Suprapubic skin (tissue), 4 donors: ENCODE data around the gene HYOU1. TPM values are rescaled to one million over a fixed set of nuclear protein-coding genes. Genes with fewer than 3 reads are reported as not detected.
"Not testable (repeated sequence)": the region's sequence is repeated elsewhere in the genome, so short reads cannot be mapped to it uniquely, and the experiment has no call there.

ENCODE experiments used
- DNase-seq, 2 donors: peaks; one replicate each; pipeline ENCODE4 v3.0.0-alpha.2; 2019; ENCODE audit warnings: low spot score in 2 of 2
- H3K27ac ChIP-seq: fragments of 200-600 bp; sonication (generic); one replicate; pipeline ENCODE4 v1.5.1; 2019
- H3K27me3 ChIP-seq: fragments of 200-600 bp; sonication (generic); one replicate; pipeline ENCODE4 v1.5.1; 2019
- H3K36me3 ChIP-seq: fragments of 200-600 bp; sonication (generic); one replicate; pipeline ENCODE4 v1.5.1; 2019
- H3K4me1 ChIP-seq: fragments of 200-600 bp; sonication (generic); one replicate; pipeline ENCODE4 v1.5.1; 2019
- H3K4me3 ChIP-seq: fragments of 200-600 bp; sonication (generic); one replicate; pipeline ENCODE4 v1.5.1; 2019; ENCODE audit warnings: mild to moderate bottlenecking
- H3K9me3 ChIP-seq: fragments of 200-600 bp; sonication (generic); one replicate; pipeline ENCODE4 v1.5.1; 2019
- EP300 ChIP-seq: sonication (generic); formaldehyde crosslinking; IDR thresholded peaks from one replicate; pipeline ENCODE4 v1.6.1; 2017; ENCODE audit warnings: antibody characterized with exemption
- POLR2A ChIP-seq, 2 donors: fragments of 450-650 bp; IDR thresholded peaks; one replicate each; pipeline ENCODE4 v1.6.1; 2017; ENCODE audit warnings: antibody characterized with exemption in 2 of 2, mild to moderate bottlenecking in 2 of 2, moderate library complexity in 2 of 2
- POLR2AphosphoS5 ChIP-seq, 3 donors: sonication (generic); formaldehyde crosslinking; IDR thresholded peaks; one replicate each; pipeline ENCODE4 v1.6.1; 2017; ENCODE audit warnings: antibody characterized with exemption in 3 of 3
- WGBS: methylation state at CpG from one replicate; pipeline ENCODE4 v1.1.5; 2018; 5-methylcytosine and 5-hydroxymethylcytosine counted together
- total RNA-seq, 4 donors: library from RNA; depleted of rRNA; stranded (reverse); fragments of >200 nt; gene quantifications; one replicate each; pipeline ENCODE4 v1.1.0, GENCODE V29; 2016
- TF ChIP-seq, protein P1 (sequence below), 2 donors: fragments of 200-600 bp in 1 of 2; fragments of 450-650 bp in 1 of 2; sonication (generic) in 1 of 2; IDR thresholded peaks; one replicate each; pipeline ENCODE4 v1.5.1; 2016 to 2019; ENCODE audit warnings: antibody characterized with exemption in 2 of 2, mild to moderate bottlenecking in 1 of 2, moderate library complexity in 1 of 2

HYOU1 gene
- total RNA-seq, 4 donors from 2014 or later, result 26.2 to 50.7 (median 46.2) TPM

GRCh38 chr11:119019996-119020395, 37.0 kb downstream of the HYOU1 start:
- Histone ChIP-seq H3K36me3 (peaks cover 45% of the 10 kb centered on the region), H3K4me1 (peaks cover 45% of the 10 kb centered on the region), H3K4me3 (peak overlapping the region; percentile 74), H3K27ac (no peak overlapping the region), H3K9me3 (no peaks in the 10 kb centered on the region), H3K27me3 (no peaks in the 10 kb centered on the region)
- 51% methylated on average over 2 of the region's 2 CpGs for WGBS
- TF ChIP-seq POLR2A (IDR thresholded peaks at IDR 0.05) (no peak), EP300 (no peak), POLR2AphosphoS5 (IDR thresholded peaks at IDR 0.05) (no peak)
- TF ChIP-seq, protein P1, sequence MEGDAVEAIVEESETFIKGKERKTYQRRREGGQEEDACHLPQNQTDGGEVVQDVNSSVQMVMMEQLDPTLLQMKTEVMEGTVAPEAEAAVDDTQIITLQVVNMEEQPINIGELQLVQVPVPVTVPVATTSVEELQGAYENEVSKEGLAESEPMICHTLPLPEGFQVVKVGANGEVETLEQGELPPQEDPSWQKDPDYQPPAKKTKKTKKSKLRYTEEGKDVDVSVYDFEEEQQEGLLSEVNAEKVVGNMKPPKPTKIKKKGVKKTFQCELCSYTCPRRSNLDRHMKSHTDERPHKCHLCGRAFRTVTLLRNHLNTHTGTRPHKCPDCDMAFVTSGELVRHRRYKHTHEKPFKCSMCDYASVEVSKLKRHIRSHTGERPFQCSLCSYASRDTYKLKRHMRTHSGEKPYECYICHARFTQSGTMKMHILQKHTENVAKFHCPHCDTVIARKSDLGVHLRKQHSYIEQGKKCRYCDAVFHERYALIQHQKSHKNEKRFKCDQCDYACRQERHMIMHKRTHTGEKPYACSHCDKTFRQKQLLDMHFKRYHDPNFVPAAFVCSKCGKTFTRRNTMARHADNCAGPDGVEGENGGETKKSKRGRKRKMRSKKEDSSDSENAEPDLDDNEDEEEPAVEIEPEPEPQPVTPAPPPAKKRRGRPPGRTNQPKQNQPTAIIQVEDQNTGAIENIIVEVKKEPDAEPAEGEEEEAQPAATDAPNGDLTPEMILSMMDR (IDR thresholded peaks at IDR 0.05), result no peak
- no peak for DNase-seq

GRCh38 chr11:119018074-119018938, 38.7 kb downstream of the HYOU1 start, which contains the start of the genes RPS25 and TRAPPC4:
TSS of gene RPS25 (minus strand) at chr11:119018343. CDS start at chr11:119018284, 59 bp downstream.
TSS of gene TRAPPC4 (plus strand) at chr11:119018766. CDS start at chr11:119018796, 30 bp downstream.
- Histone ChIP-seq H3K9me3 (no peaks in the 10 kb centered on the region), H3K36me3 (peaks cover 40% of the 10 kb centered on the region), H3K4me1 (peaks cover 45% of the 10 kb centered on the region), H3K27me3 (no peaks in the 10 kb centered on the region), H3K27ac (peak within 1 kb of the TSS; percentile 92), H3K4me3 (peak within 1 kb of the TSS; percentile 74)
- DNase-seq, result peak; percentile 98
- WGBS, result under 1% methylated on average over 63 of the region's 63 CpGs
- TF ChIP-seq POLR2AphosphoS5 (IDR thresholded peaks at IDR 0.05) (peak; percentile 52 to 82 (median 60)), EP300 (no peak), POLR2A (IDR thresholded peaks at IDR 0.05) (peak in 1 of 2 donors; percentile 76)
- TF ChIP-seq, protein P1 (IDR thresholded peaks at IDR 0.05), result no peak

- Histone ChIP-seq H3K27ac (peak overlapping the region; percentile 92), H3K4me1 (peaks cover 43% of the 10 kb centered on the region), H3K4me3 (peak overlapping the region; percentile 74), H3K36me3 (peaks cover 40% of the 10 kb centered on the region)
- 3% methylated on average over 10 of the region's 10 CpGs for WGBS
- not testable (repeated sequence) for H3K9me3 ChIP-seq, H3K27me3 ChIP-seq, DNase-seq
These were observed 39.6 kb downstream of the HYOU1 start for GRCh38 chr11:119017377-119017776.

DNA sequence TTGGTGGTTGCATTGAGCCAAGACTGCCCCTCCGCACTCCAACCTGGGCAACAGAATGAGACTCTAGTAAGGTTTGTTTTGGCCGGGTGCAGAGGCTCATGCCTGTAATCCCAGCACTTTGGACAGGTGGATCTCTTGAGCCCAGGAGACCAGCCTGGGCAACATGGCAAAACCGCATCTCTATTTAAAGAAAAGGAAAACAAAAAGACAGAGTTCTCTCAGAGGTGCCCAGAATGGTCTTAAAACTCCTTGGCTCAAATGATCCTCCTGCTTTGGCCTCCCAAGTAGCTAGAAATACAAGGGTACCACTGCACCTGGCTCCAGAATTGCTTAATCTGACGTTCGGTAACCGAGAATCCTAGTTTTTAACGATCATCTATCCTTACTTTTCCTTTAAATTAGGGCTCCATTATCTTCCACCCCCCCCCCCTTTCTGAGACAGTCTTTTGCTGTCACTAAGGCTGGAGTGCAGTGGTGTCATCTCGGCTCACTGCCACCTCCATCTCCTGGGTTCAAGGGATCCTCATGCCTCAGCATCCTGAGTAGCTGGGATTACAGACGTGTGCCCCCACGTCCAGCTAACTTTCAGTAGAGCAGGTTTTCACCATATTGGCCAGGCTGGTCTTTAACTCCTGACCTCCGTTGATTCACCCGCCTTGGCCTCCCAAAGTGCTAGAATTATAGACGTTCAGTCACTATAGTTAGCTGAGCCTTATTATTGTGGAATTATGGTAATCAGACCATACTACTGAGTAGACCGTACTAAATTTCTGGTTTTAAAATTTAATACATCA, 40.6 kb downstream of the HYOU1 start:
- no peak overlapping the region for H3K27ac ChIP-seq
- peaks cover 43% of the 10 kb centered on the region for H3K36me3 ChIP-seq
- WGBS, result 72% methylated on average over 14 of the region's 14 CpGs
- H3K4me1 ChIP-seq, result peaks cover 40% of the 10 kb centered on the region
- no peaks in the 10 kb centered on the region for H3K9me3 ChIP-seq
- peak overlapping the region; percentile 74 for H3K4me3 ChIP-seq
- DNase-seq, result no peak
- TF ChIP-seq POLR2A (IDR thresholded peaks at IDR 0.05) (no peak), EP300 (no peak), POLR2AphosphoS5 (IDR thresholded peaks at IDR 0.05) (no peak)
- H3K27me3 ChIP-seq, result no peaks in the 10 kb centered on the region

DNA sequence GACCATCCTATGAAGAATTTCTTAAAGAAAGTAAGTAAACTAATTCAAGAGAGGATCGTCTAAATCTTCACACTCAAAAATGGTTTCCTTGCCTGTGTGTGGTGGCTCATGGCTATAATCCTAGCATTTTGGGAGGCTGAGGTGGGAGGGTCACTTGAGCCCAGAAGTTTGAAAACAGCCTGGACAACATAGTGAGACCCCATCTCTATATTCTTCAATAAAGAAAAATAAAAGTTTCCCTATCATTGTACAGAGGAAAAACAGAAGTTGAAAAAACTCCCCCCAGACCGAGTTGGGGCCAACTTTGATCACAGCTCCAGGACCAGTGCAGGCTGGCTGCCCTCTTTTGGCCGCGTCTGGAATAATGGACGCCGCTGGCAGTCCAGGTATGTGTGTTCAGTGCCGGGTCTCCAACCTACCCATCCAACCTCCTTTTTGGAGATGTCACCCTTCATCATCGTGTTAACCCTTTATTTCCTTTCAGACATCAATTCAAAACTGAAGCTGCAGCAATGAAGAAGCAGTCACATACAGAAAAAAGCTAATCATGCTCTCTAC, 41.9 kb downstream of the HYOU1 start:
- Histone ChIP-seq H3K4me3 (no peak overlapping the region), H3K27me3 (no peaks in the 10 kb centered on the region), H3K27ac (no peak overlapping the region), H3K4me1 (peaks cover 31% of the 10 kb centered on the region), H3K9me3 (no peaks in the 10 kb centered on the region), H3K36me3 (peaks cover 55% of the 10 kb centered on the region)
- TF ChIP-seq POLR2A (IDR thresholded peaks at IDR 0.05) (no peak), POLR2AphosphoS5 (IDR thresholded peaks at IDR 0.05) (no peak), EP300 (no peak)
- TF ChIP-seq, protein P1 (IDR thresholded peaks at IDR 0.05), result no peak
- no peak for DNase-seq
- 72% methylated on average over 8 of the region's 8 CpGs for WGBS
